IMR-90 (cell line): Measurements from ENCODE around the gene TTC7B.

Experiments
- BHLHE40 ChIP-seq: fragments of 150-350 bp; IDR thresholded peaks from 2 replicates; pipeline ENCODE4 v1.6.1; 2016; ENCODE audit warnings: mild to moderate bottlenecking, low read depth, low read length
- CEBPB ChIP-seq: IDR thresholded peaks from 2 replicates; pipeline ENCODE4 v1.6.1; 2012; ENCODE audit warnings: low read depth, low read length, improper control_type of control experiment
- CTCF ChIP-seq: conservative IDR thresholded peaks from 2 replicates; pipeline ENCODE4 v1.5.1; 2012; ENCODE audit warnings: mild to moderate bottlenecking, low read depth, low read length, improper control_type of control experiment
- MAFK ChIP-seq: IDR thresholded peaks from 2 replicates; pipeline ENCODE4 v1.6.1; 2012; ENCODE audit warnings: low read depth, low read length, improper control_type of control experiment
- MXI1 ChIP-seq: IDR thresholded peaks from 2 replicates; pipeline ENCODE4 v1.6.1; 2012; ENCODE audit warnings: low read depth, mild to moderate bottlenecking, low read length, moderate library complexity, borderline replicate concordance
- POLR2A ChIP-seq: IDR thresholded peaks from 2 replicates; pipeline ENCODE4 v1.6.1; 2012; ENCODE audit warnings: mild to moderate bottlenecking, low read depth, low read length
- RAD21 ChIP-seq: IDR thresholded peaks from 2 replicates; pipeline ENCODE4 v1.6.1; 2012; ENCODE audit warnings: low read length, improper control_type of control experiment
- RCOR1 ChIP-seq: IDR thresholded peaks from 2 replicates; pipeline ENCODE4 v1.6.1; 2012; ENCODE audit warnings: mild to moderate bottlenecking, low read length, improper control_type of control experiment; ENCODE audit not compliant: insufficient replicate concordance
- RFX5 ChIP-seq: IDR thresholded peaks from 2 replicates; pipeline ENCODE4 v1.8.0; 2012; ENCODE audit warnings: low read depth, mild to moderate bottlenecking, low read length, moderate library complexity
- SMC3 ChIP-seq: fragments of 150-350 bp; IDR thresholded peaks from 2 replicates; pipeline ENCODE4 v1.6.1; 2016; ENCODE audit warnings: low read depth, mild to moderate bottlenecking, antibody characterized with exemption, low read length, moderate library complexity
- USF2 ChIP-seq: fragments of 150-350 bp; IDR thresholded peaks from 2 replicates; pipeline ENCODE4 v1.6.1; 2017; ENCODE audit warnings: mild to moderate bottlenecking, antibody characterized with exemption, low read length, low read depth

- no peak for TF ChIP-seq POLR2A
- no peak for TF ChIP-seq CTCF
- TF ChIP-seq SMC3: no peak
- no peak for TF ChIP-seq RAD21
- TF ChIP-seq MXI1: no peak
- TF ChIP-seq CEBPB: no peak
- no peak for TF ChIP-seq USF2
- TF ChIP-seq RCOR1: no peak
- no peak for TF ChIP-seq BHLHE40
- no peak for TF ChIP-seq MAFK
- TF ChIP-seq RFX5: no peak
These were observed 253.6 kb downstream of the TTC7B start for GRCh38 chr14:90562652-90563051.
